8988T (cell line): ENCODE results near the gene NKPD1.
"Not testable (repeated sequence)": the region's sequence is repeated elsewhere in the genome, so short reads cannot be mapped to it uniquely, and the experiment has no call there.

Experiments used
- DNase-seq: peaks from one replicate; pipeline ENCODE4 v3.0.0; 2011

Gene NKPD1

DNA sequence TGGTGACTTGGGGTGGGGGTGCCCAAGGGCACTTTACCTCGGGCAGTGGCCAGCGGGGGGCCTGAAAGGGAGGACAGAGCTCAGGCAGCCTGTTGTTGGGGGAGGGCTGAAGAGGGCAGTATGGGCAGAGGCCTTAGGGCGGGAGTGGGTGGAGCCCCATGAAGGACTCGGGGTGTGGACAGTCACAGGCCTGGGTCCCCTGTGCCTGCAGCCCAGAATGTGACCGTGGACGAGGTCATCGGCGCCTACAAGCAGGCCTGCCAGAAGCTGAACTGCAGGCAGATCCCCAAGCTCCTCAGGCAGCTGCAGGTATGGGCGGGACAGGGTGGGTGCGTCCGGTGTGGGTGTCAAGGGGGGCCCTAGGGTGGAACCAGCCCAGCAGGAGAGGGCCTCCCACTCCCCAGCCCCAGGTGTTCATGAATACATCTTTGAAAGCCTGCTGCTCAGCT, 22.5 kb downstream of the NKPD1 start:
- no peak for DNase-seq

DNA sequence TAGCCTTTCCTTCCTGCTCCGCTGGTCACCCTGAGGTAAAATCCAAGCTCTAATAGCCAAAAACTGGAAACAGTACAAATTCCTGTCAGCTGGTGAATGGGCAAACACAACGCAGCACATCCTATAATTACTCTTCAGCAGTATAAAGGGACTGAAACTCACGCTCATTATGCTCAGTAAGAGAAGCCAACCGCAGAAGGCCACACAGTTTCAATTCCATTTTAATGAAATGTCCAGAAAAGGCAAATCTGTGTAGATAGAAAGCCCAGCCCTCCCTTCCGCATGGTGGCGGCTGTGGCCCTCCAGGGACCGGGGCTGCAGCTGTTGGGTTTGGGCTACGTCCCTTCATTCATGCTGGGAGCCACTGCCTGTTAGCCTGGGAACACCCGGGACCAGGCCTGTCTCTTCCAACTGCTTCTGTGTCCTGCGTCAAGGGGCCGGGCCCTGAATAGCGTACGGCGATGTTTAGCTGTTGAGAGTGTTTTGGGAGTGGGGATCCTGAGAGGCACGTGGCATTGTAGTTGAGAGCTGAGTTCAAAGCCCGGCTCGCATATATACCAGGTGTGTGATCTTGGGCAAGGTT, 23.5 kb downstream of the NKPD1 start:
- DNase-seq, result no peak

DNA sequence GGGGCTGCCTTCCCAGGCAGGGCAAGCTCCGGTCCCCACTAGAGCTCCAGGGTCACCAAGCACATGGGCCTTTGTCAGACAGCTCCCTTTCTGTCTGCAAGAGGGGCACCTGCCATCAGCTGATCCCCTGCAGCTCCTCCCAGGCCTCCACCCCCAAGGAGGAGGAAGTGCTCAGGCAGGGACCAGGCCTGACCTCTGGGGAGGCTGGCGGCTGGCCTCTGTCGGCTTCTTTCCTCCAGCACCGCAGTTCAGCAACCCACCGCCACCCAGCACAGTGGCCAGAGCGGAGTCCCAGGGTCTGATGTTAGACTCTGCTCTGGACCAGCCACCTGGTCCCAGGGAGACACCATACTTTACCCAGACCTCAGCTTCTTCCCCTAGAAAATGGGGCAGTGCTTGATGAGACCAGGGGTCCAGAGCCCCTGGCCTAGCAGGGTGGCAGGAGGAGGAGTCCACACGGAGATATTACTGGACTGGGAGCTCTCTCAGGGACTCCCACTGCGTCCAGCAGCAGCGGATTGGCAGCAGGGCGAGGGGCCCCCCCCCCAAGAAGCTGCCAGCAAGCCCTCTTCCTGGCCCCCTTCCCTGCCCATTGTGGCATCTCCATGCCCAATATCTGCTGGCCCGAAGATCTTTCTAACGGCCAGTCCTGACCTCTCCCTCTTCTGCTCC, 24.1 kb downstream of the NKPD1 start:
- DNase-seq, result no peak

DNA sequence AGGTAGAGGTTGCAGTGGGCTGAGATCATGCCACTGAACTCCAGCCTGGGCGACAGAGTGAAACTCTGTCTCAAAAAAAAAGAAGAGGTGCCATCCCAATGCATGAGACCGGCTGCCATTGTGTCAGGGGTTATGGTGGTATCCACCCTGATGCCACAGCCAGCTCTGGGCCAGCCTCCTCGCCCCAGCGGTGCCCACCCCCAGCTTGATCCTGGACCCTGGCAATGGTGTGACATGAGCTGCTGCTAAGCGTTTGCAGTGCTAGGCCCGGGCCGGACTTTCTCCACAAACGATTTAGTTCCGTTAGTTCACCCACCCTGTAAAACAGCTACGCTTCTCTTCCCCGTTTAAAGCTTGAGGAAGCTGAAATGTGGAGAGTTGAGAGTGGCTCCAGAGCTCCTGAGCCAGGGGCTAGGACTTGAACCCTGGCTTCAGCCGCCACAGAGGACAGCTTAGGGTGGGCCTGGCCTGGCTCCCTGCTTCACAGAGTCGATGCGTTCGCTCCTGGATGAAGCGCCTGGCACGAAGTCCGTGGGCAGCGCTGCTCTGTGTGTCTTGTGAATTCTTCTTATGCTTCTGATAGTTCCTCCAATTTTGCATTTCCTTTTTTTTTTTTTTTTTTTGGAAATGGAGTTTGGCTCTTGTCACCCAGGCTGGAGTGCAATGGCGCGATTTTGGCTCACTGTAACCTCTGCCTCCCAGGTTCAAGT, 25.5 kb downstream of the NKPD1 start:
- no peak for DNase-seq

DNA sequence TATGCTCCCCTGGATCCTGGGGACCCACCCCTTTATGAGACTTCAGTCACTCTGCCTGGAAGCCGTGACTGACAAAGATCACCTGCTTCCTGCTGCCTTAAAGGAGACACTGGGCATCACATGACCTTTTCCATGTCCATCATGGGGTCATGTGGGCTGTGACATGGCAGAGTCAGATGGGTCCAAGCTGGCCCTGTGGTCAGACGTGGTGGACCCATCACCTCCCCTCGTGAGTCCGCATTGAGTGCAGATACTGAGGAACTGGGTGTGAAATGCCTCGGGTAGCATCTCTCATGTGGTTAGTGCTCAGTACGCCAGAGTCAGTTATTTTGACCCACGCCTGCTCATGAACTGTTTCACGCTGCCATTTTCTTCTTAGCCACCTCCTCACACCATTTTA, 27.1 kb downstream of the NKPD1 start:
- no peak for DNase-seq

DNA sequence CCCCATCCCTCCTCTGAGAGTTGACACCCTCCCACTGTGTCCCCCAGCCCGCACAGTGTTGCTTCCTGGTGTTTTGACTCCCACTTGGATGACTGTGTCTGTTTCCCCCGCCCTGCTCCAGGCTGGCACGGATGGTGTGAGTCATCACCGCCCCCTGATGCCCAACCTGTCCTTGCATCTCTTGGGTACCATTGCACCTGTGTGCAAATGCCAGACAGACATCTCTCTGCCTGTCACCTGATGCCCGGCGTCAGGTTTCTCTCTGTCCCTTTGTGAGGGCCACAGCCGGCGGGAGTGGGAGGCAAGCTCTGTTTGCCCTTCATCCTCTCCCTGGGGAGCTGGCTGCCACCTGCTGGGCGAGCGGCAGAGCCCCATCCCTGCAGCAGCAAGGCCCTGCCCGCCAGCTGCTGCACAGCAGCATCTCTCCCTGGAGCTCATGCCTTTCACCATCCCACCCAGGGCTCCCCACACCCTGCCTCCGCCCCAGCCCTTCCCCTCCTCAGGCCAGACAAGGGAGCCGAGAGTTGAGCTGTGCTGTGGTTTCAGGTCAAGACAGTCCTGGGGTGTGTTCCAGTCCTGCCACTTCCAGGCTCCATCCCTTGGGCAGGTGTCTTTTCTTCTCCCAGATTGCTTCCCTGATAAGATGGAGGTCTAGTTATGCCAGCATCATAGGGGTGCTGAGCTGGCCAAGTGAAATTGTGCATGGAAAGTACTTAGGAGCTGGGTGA, 29.7 kb downstream of the NKPD1 start:
- no peak for DNase-seq

DNA sequence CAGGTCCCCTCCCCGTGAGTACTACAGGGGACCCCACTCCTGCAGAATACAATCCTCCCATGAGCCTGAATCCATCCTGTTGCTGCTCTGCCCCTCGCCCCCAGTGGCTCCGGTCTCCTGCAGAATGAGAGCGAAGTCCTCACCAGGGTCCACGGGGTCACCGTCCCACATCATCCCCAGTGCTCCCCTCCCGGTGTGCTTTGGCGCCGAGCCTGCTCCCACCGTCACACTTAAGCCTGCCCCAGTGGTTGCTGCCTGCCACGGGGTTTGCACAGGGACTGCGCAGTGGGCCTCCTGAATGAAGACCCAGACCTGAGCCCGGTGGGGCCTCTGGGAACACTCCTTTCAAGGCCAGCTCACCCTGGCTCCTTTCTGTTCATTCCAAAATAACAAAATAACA, 30.5 kb downstream of the NKPD1 start:
- no peak for DNase-seq

DNA sequence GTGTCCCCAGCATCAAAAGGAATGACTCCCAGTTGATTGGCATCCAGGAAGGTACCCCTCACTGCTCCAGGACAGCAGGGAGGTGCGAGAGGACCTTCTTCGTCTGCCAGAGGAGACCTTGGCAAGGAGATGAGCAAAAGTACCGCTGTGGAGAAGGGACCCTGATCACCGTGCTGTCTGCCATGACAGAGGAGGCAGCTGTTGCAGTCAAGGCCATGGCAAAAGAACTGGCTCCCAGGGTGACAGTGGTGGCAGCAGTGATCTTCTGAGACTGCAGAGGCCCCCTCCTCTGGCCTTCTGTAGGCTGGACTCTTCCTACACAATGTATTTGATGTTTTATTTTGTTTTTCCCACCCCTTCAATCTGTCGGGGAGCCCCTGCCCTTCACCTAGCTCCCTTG, 32.0 kb downstream of the NKPD1 start:
- no peak for DNase-seq

DNA sequence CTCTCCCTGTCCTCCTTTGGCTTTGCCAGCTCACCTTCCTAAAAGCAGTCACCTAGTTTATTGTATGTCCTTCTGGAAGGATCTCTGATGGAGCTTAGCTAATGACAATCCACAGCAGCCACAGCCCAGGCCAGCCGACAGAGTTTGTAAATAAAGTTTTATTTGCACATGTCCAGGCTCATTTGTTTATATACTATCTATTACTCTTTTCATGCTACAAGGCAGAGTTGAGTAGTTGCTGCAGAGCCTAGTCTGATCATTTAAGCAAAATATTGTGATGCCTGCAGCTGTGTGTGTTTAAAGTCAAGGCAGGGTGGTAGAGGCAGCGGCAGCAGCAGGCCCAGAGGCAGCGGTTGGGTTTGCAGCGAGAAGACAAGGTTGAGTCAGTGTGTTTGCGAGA, 32.6 kb downstream of the NKPD1 start:
- no peak for DNase-seq

DNA sequence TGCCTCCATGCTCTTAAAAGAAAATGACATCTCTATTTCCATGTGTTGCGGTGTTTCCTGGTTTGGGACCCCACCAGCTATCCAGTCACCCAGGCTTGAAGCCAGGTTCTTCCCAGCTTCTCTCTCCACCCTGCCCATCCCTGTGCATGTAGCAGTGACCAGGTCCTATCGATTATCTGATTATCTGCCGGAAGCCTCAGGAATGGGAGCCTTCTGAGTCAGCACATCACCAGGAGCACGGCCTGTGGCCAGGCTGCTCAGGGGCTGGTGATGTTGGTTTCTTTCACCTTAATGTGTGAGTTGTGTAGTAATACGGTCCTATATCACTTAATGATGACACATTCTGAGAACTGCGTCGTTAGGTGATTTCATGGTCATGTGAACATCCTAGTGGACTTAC, 34.1 kb downstream of the NKPD1 start:
- DNase-seq, result no peak

DNA sequence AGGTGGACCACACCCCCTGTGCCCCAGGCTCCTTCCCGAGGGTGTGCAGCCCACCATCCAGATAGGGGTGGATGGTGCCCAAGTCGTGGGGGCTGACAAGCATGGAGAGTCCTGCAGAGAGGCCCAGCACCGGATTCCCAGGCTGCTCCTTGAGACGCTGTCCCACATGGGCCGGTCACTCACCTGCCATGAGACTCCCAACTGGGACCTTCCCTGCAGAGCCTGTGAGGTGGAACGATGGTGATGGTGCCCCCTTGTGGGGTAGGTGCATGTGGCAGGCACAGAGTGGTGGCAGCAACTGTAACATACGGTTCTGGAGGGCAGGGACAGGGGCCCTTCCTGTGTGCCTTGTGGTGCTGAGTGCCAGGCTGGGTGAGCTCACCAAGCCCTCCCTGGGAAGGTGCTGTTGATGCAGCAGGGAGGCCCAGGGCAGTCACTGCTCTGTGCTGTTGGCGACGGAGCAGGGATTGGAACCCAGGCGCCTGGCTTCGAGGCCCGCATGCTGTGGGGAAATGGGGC, 34.7 kb downstream of the NKPD1 start:
- DNase-seq, result no peak

DNA sequence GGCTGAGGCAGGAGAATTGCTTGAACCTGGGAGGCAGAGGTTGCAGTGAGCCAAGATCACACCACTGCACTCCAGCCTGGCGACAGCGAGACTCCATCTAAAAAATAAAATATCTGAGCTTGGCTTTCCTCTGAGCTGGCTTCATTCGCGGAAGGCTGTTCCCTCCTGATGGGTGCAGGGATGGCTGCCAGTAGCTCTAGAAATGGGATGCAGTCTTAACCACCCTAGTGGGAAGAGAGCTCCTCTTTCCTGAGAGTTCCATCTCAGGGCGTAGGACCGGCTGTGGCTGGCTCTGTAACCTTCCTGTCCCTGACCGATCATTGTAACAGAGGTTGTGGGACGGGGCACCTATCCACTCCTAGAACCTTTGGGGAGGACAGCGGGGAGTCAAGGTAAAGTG, 35.4 kb downstream of the NKPD1 start:
- no peak for DNase-seq

DNA sequence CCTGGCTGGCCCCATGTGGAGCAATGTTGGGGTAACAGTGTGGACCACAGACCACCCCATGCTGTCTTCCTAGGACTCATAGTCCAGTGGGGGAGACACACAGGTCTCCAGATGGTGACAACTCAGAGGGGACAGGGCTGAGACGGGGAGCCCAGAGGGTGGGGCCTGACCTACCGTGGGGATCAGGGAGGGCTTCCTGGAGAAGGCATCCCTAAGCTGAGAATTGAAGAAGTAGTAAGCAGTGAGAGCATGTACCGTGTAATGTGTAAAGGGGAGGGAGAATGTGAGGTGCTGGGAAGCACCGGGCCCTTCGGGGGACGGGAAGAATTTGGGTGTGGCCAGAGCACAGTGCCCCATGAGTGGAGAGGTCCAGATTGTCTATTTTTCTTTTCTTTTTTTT, 36.8 kb downstream of the NKPD1 start:
- no peak for DNase-seq

DNA sequence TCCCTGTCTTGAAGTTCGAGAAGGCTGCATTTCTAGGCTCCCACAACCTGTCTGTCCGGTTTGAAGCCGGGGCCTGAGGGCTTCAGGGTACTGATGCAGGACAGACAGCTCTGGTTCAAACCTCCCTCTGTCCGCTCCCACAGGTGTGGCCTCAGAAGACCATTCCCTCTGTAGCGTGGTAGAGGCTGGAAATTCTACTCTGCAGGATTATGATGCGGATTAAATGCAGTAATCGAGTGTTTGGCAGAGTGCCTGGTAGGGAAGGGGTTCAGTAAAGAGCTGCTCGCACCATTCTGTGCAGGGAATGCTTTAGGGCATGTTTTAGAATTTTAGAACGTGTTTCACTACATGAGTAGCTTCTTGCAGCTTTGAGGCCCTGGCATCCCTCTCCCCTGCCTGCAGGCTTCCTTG, 37.3 kb downstream of the NKPD1 start:
- DNase-seq, result no peak

DNA sequence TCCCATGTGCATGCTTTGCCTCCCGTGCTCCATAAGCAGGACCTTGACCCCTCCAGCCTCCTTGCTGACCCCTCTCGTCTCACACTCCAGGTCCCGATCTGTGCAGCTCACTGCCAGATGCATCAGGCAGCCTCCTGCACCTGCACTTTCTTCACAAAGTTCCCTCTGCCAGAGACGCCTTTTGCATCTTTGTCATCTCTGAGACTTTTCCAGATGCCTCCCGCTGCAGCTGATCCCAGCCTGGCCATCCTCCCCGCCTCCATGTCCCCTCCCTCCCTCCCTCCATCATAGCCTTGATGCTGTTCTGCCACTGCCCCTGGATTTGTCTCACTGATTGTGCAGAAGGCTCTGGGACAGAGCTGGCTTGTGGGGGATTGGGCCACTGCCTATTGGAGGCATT, 38.0 kb downstream of the NKPD1 start:
- DNase-seq, result no peak

DNA sequence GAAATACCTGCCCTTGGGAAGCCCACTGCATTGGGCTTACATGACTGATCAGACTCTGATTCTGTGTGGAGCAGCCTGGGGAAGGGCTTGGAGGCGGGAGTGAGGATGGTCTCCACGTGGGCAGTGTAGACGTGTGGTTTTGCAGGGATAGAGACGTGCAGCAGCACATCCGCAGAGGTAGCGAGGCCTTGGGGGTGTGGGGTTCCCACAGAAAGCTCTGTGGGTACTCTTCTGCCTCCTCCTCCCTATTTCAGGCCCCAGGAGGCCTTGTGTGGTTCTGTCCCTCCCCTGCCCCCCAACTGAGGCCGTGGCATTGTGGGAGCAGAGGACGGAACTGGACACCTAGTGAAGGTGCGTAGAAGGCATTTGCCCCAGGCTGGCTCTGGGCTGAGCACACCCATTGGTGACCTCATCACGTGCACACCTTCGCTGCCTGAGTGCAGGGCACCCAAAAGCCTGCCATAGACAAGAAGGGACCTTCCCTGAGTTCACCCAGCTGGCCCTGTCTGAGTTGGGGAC, 38.9 kb downstream of the NKPD1 start:
- DNase-seq, result no peak

DNA sequence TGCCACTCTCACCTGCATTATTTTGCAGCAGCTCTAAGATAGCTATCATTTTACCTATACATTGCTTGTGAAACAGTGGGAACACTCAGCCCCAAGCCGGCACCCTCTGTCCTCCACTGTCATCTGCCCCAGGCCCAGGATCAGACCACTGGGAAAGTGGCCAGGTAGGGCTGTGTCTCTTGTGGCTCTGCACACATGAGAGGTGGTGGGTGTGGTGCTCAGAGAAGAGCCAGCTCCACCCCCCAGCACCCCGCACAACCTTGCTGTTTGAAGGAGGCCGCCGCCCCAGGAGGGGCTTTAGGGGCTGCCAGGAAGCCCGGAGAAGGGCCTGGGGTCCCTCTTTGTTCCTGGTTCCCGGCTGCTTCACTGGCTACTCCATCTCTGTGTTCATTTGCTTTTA, 41.2 kb downstream of the NKPD1 start:
- no peak for DNase-seq

DNA sequence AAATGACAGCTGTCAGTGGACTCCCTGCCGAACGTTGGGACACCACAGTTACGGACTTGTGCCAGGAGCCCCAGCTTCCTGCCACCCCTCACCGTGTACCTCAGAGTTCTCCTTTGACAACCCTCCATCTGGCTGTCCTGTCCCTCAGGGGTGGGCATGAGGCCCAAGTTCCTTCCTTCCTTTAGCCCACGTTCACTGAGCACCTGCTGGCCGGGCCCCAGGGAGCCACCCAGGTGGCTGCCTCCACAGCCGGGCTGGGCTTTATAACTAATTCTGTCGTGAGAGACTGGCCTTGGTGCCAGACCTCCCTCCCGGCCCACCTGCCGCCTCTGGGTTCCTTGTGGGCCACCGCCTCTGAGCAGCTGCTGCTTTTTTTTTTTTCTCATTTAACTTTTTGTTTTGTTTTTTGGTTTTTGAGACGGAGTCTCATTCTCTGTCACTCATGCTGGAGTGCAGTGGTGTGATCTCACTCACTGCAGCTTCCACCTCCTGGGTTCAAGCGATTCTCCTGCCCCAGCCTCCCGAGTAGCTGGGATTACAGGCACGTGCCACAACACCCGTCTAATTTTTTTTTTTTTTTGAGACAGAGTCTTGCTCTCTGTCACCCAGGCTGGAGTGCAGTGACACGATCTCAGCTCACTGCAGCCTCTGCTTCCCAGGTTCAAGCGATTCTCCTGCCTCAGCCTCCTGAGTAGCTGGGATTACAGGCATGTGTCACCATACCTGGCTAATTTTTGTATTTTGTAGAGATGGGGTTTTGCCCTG, 42.0 kb downstream of the NKPD1 start:
- DNase-seq, result not testable (repeated sequence)

DNA sequence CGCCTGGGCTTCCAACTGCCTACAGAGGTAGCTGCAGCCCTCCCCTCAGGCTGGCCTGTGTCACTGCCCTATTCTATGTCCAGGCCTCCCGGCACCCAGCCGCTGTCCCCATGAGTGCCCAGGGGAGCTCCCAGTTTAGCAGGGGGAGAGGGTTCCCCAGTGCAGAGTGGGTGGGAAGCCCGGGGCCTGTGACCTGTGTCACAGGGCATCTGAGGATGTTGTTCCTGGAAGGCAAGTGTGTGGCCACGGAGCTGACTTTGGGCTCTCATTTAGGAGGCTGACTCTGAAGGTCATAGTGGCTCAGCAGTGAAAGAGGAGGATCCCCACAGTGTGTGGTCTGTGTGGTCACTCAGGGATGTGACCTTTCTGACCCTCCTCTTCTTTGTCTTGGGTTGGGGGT, 42.7 kb downstream of the NKPD1 start:
- no peak for DNase-seq

DNA sequence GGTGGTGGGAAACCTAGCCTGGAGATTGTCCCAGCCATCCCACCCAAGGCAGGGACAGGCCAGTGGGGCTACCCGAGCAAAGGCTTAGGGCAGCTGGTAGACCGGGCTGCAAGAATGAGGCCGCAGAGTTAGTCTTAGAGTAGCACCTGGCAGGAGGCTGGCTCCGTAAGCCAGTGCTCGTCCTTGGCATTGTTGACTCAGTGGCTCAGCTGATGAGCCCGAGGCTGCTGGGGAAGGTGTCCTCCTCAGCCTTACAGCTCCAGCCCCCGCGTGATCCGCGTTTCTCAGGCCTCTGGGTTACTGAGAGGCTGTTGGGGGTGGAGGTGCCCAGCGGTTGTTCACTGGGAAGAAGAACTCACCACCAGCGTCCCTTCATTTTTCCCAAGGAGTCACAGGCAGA, 43.1 kb downstream of the NKPD1 start:
- no peak for DNase-seq

DNA sequence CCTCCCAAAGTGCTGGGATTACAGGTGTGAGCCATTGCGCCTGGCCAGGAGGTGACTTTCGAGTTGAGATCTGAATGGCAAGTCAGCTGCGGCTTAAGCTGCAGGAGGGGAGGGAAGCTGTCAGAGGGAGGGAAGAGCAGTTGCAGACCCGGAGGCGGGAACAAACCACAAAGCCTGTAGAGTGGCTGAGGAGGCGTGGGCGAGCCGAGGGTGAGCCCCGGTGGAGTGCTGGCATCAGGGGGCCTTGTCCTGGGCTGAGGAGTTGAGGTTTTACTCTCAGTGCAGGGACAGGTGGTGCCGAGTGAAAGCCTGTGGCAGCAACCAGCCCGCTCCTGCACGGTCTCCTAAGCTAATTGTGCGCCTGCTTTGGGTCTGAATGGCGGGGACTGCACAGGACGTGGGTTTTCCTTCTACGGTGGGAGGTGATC, 43.6 kb downstream of the NKPD1 start:
- DNase-seq, result no peak

DNA sequence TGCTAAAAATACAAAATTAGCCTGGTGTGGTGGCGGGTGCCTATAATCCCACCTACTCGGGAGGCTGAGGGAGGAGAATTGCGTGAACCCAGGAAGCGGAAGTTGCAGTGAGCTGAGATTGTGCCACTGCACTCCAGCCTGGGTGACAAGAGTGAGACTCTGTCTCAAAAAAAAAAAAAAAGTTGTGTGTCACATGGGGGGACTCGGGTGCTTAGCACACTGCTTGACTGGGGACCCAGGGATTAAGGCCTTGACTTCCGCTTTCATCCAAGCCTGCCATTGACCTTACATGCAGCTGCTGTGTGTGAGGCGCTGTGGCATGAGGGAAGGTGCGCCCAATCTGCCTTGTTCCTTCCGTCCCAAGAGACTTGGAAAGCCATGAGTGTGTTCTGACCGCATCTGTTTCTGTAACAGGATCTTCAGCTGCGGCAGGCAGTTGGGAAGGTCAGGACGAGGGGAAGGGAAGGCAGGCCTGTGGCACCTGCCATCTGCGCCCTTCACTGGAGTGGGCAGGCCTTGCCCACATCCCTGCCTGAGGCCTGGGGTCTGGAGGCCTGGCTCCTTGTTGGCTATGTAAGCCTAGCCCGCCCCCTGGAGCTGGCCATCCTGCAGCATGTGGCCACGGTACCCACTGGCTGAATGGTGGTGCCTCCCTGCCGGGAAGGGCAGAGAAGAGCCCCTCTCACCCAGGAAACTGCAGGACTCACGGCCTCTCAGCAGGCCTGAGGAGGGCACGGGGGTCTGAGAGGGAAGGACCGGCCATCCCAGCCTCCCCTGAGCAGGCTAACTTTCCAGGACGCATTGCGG, 44.8 kb downstream of the NKPD1 start:
- DNase-seq, result no peak
